Stimulated activated naive CD8-positive, alpha-beta T cell treated with anti-CD3 and anti-CD28 coated beads, Interleukin-15, amount 100 ng/mL, for 72 hours (primary cell): ENCODE results near the gene HESX1.

Experiments used
- ATAC-seq: fragments of 150-1000 bp; cut with Tn5 transposase; 2 replicates; pipeline ENCODE4 v1.10.0; 2021; ENCODE audit warnings: mild to moderate bottlenecking, moderate library complexity
- DNase-seq, 2 donors: peaks; one replicate each; pipeline ENCODE4 v3.0.0; 2021 to 2022
- H3K27ac Mint-ChIP-seq, 2 donors: one replicate each; pipeline ENCODE4 v1.8.0; 2022; ENCODE audit warnings: mild to moderate bottlenecking in 2 of 2, mixed read lengths in 2 of 2, moderate library complexity in 2 of 2
- H3K27me3 Mint-ChIP-seq: one replicate; pipeline ENCODE4 v1.8.0; 2022; ENCODE audit warnings: mixed read lengths
- H3K4me1 Mint-ChIP-seq: one replicate; pipeline ENCODE4 v1.8.0; 2022; ENCODE audit warnings: mild to moderate bottlenecking, mixed read lengths
- H3K4me3 Mint-ChIP-seq, 2 donors: one replicate each; pipeline ENCODE4 v1.8.0; 2022; ENCODE audit warnings: mild to moderate bottlenecking in 2 of 2, mixed read lengths in 2 of 2, moderate library complexity in 1 of 2
- H3K9me3 Mint-ChIP-seq, 2 donors: one replicate each; pipeline ENCODE4 v1.8.0; 2022; ENCODE audit warnings: mixed read lengths in 2 of 2

HESX1 gene

DNA sequence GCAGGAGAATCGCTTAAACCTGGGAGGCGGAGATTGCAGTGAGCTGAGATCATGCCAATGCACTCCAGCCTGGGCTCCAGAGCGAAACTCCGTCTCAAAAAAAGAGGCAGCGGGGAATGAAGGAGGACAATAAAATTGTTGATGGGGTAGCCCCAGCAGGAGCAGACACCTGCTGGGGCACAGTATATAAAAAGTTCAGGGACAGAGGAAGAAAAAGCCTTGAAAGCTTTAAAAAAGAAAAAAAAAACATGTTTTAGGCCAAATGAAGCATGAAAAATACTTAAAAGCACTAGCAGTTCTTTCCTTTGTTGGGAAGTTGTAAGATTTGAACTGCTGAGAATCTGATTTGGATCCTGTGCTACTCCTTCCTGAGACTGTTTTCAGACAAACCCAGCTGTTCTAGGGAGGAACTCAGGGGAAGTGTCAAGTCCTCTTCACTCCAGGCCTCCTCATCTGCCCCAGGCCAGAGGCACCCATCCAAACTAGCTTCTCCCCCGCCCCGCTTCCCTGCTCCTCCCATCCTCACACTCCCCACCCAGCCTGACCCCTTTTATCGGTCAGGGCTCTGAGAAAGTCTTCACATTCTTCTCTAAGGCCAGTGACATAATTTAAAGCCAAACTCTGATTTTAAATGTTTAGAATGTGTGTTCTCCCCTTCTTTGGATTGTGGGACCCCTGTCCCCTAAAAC, 39.6 kb downstream of the HESX1 start:
- ATAC-seq (no peak), DNase-seq (no peak)
- no peak overlapping the region for H3K4me3 Mint-ChIP-seq
- H3K9me3 Mint-ChIP-seq, result no peaks in the 10 kb centered on the region
- H3K4me1 Mint-ChIP-seq, result peaks cover 20% of the 10 kb centered on the region
- H3K27ac Mint-ChIP-seq, result no peak overlapping the region
- H3K27me3 Mint-ChIP-seq, result peaks cover 90% of the 10 kb centered on the region

- Mint-ChIP-seq H3K27ac (no peak overlapping the region), H3K9me3 (no peaks in the 10 kb centered on the region), H3K4me1 (peaks cover 14% of the 10 kb centered on the region), H3K4me3 (no peak overlapping the region), H3K27me3 (peaks cover 87% of the 10 kb centered on the region)
- DNase-seq, result peak in 1 of 2 donors; percentile 25
- ATAC-seq, result peak; percentile 80
Measured at GRCh38 chr3:57158813-57159738, 40.7 kb downstream of the HESX1 start.

GRCh38 chr3:57158325-57158724, 41.5 kb downstream of the HESX1 start:
- Mint-ChIP-seq H3K27ac (no peak overlapping the region), H3K9me3 (no peaks in the 10 kb centered on the region), H3K27me3 (peaks cover 83% of the 10 kb centered on the region)

GRCh38 chr3:57157545-57157944, 42.2 kb downstream of the HESX1 start:
- Mint-ChIP-seq H3K4me1 (peaks cover 11% of the 10 kb centered on the region), H3K4me3 (no peak overlapping the region), H3K27me3 (peaks cover 80% of the 10 kb centered on the region), H3K27ac (no peak overlapping the region), H3K9me3 (no peaks in the 10 kb centered on the region)
- ATAC-seq (no peak), DNase-seq (no peak)

More at GRCh38 chr3:57158325-57158724, 41.5 kb downstream of the HESX1 start:
- Mint-ChIP-seq H3K4me3 (no peak overlapping the region), H3K4me1 (peaks cover 11% of the 10 kb centered on the region)
- no peak for ATAC-seq
- no peak for DNase-seq

DNA sequence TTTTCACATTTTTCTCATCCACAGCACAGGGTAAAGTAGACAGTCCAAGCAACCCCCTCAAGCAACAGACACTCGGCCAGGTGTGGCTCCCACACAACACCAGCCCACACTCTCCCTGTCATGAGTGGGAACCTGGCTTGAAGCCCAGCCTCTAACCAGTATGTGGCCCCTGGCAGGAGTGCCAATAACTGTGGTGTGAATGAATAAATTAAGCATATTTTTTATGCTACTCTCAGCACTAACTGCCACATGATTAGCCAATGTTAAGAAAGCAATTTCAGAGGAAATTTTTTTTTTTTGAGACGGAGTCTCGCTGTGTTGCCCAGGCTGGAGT, 44.5 kb downstream of the HESX1 start:
- no peak overlapping the region for H3K4me3 Mint-ChIP-seq
- H3K27me3 Mint-ChIP-seq, result peaks cover 81% of the 10 kb centered on the region
- no peak overlapping the region for H3K27ac Mint-ChIP-seq
- ATAC-seq (no peak), DNase-seq (no peak)
- peaks cover 11% of the 10 kb centered on the region for H3K4me1 Mint-ChIP-seq
- H3K9me3 Mint-ChIP-seq, result no peaks in the 10 kb centered on the region

DNA sequence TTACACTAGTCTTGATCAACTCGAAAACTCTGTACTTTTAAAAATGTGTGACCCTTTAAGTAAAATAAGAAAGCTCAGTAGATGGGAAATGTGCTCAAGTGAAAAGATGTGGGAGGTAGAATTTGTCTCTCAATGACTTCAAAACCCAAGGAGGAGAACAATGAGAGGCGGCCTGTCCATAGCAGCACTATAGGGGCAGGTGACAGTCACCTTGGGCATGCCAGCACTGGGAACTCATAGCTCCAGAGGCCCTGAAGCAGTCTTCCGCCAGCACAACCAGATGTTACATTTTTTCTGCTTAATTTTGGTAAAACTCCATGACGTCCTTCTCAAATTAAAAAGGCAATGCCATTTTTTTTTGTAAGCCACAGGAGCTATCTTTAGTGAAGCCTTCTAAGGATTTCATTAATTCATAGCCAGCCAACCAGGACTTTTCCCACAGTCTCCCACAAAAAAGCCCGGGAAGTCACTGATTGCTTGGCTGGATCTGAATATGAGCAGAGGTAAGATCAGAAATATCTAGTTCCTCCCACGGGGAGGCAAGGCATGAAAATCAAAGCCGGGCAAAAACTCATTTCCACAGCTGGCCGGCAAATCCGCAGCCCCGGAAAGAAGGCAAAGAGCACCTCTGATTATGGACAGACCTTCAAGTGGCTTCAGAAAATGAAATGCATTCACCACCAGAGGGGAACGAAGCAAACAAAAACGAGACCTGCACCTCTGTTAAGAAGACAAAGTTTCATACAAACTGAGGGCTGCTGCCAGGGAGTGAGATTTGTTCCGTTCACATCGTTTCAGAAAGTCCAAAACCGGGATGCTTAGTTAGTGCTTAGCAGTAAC, 45.1 kb downstream of the HESX1 start:
- no peak for ATAC-seq
- peaks cover 11% of the 10 kb centered on the region for H3K4me1 Mint-ChIP-seq
- DNase-seq, result no peak
- peaks cover 80% of the 10 kb centered on the region for H3K27me3 Mint-ChIP-seq
- no peak overlapping the region for H3K4me3 Mint-ChIP-seq
- H3K9me3 Mint-ChIP-seq, result no peaks in the 10 kb centered on the region
- no peak overlapping the region for H3K27ac Mint-ChIP-seq

GRCh38 chr3:57152151-57153143, 47.3 kb downstream of the HESX1 start:
- Mint-ChIP-seq H3K4me3 (no peak overlapping the region), H3K27me3 (peaks cover 78% of the 10 kb centered on the region), H3K9me3 (no peaks in the 10 kb centered on the region), H3K27ac (no peak overlapping the region), H3K4me1 (no peaks in the 10 kb centered on the region)
- no peak for ATAC-seq
- DNase-seq, result no peak

DNA sequence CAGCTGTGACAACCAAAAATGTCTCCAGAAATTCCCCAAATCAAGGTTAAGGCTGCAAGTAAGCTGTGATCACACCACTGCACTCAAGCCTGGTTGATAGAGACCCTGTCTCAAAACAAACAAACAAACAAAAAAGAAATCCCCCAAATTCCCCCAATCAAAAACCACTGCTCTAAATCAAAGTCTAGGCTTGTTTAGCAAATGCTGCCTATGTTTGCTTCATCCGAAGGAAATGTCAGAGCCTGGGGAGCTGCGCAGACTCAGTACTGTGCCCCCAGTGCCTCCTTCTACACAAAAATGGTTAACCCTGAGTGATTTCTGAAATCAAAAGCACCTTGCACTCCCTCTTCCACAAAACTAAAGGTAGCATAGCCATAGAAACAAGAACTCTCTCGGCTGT, 48.0 kb downstream of the HESX1 start:
- Mint-ChIP-seq H3K4me3 (no peak overlapping the region), H3K4me1 (no peaks in the 10 kb centered on the region), H3K27ac (no peak overlapping the region), H3K9me3 (no peaks in the 10 kb centered on the region), H3K27me3 (peaks cover 71% of the 10 kb centered on the region)
- DNase-seq (no peak), ATAC-seq (no peak)

DNA sequence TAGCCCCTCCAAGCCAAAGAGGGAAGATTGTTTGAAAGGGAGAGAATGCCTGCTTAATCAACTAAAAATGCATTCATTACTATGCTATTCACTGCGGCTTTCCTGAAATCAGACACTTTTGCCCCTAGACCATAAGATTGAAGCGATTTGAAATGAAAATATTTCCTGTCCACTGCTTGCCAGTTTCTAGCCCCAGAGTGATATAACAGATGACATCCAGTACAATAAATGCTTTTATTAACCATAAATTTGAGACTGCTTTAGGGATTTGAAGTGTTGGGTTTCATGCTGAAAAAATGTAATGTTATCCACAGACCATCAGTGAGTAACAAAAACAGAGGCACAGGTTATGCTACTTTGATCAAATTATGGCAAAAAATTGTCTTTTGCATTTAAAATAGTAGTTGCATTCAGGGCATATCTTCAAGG, 48.7 kb downstream of the HESX1 start:
- no peaks in the 10 kb centered on the region for H3K4me1 Mint-ChIP-seq
- no peak overlapping the region for H3K4me3 Mint-ChIP-seq
- DNase-seq (no peak), ATAC-seq (no peak)
- no peaks in the 10 kb centered on the region for H3K9me3 Mint-ChIP-seq
- H3K27me3 Mint-ChIP-seq, result peaks cover 64% of the 10 kb centered on the region
- H3K27ac Mint-ChIP-seq, result no peak overlapping the region

DNA sequence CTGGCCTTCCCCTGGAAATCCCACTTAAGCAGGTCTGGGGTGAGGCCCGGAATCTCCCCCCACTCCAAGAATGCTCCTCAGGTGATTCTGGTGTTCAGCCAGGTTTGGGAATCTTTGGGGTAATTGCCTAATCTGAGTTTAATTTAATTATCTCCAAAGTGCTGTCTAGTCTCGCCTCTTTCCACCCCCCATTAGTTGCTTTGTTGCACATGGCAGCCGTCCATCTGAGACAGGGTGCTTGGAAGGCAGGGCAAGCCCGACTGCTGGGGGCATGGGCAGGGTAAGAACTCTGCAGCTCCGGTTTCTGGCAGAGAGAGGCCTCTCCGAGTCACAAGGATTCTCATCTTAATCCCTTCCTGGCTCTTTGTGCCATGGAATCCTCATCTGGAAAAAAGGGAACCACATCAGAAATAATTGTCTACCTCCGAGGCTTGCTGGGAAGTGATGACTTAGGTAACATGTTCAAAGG, 49.6 kb downstream of the HESX1 start:
- no peak overlapping the region for H3K4me3 Mint-ChIP-seq
- H3K4me1 Mint-ChIP-seq, result no peaks in the 10 kb centered on the region
- ATAC-seq (no peak), DNase-seq (no peak)
- H3K27me3 Mint-ChIP-seq, result peaks cover 56% of the 10 kb centered on the region
- H3K9me3 Mint-ChIP-seq, result no peaks in the 10 kb centered on the region
- no peak overlapping the region for H3K27ac Mint-ChIP-seq
